Tibial artery (tissue), 4 donors: ENCODE data around the gene MATCAP1.

Experiments
- DNase-seq, 2 donors: peaks; one replicate each; pipeline ENCODE4 v3.0.0-alpha.2; 2019
- H3K27ac ChIP-seq, 2 donors: fragments of 200-600 bp; sonication (generic) in 1 of 2; 1 replicate in 1 of 2; 2 replicates in 1 of 2; pipeline ENCODE4 v1.5.1; 2018 to 2019; ENCODE audit warnings: mild to moderate bottlenecking in 1 of 2
- H3K27me3 ChIP-seq, 2 donors: fragments of 200-600 bp; sonication (generic) in 1 of 2; one replicate each; pipeline versions ENCODE4 v1.5.1 to v1.6.0; 2016 to 2019
- H3K36me3 ChIP-seq, 3 donors: fragments of 200-600 bp; sonication (generic) in 2 of 3; one replicate each; pipeline ENCODE4 v1.5.1; 2016 to 2019; ENCODE audit warnings: mild to moderate bottlenecking in 2 of 3
- H3K4me1 ChIP-seq, 4 donors: fragments of 200-600 bp; sonication (generic) in 2 of 4; 1 replicate in 3 of 4; 2 replicates in 1 of 4; pipeline ENCODE4 v1.5.1; 2016 to 2019
- H3K4me3 ChIP-seq, 2 donors: fragments of 200-600 bp; sonication (generic) in 1 of 2; 1 replicate in 1 of 2; 2 replicates in 1 of 2; pipeline ENCODE4 v1.5.1; 2018 to 2019; ENCODE audit warnings: mild to moderate bottlenecking in 2 of 2
- H3K9me3 ChIP-seq, 3 donors: fragments of 200-600 bp; sonication (generic) in 1 of 3; one replicate each; pipeline ENCODE4 v1.5.1; 2016 to 2019
- intact Hi-C: fragments of 100-400 bp; cut with DNase I; formaldehyde crosslinking; loops from one replicate; pipeline ENCODE4 v1.15.0; 2023; ENCODE audit warnings: low total_unique reads
- TF ChIP-seq, protein P1 (sequence below), 2 experiments: fragments of 200-600 bp in 1 of 2; fragments of 450-650 bp in 1 of 2; IDR thresholded peaks; one replicate each; pipeline ENCODE4 v1.5.1; 2017 to 2019; ENCODE audit warnings: antibody characterized with exemption in 2 of 2, mild to moderate bottlenecking in 1 of 2, moderate library complexity in 1 of 2

Gene MATCAP1

GRCh38 chr16:67146523-67147357 is 37.0 kb downstream of the MATCAP1 start:
- Histone ChIP-seq H3K9me3 (no peaks in the 10 kb centered on the region), H3K36me3 (peaks cover 41 to 74% (median 61%) of the 10 kb centered on the region in 3 donors), H3K4me3 (no peak overlapping the region), H3K27me3 (no peaks in the 10 kb centered on the region), H3K4me1 (peaks cover 0 to 21% (median 13%) of the 10 kb centered on the region in 4 donors), H3K27ac (no peak overlapping the region)
- TF ChIP-seq, protein P1, sequence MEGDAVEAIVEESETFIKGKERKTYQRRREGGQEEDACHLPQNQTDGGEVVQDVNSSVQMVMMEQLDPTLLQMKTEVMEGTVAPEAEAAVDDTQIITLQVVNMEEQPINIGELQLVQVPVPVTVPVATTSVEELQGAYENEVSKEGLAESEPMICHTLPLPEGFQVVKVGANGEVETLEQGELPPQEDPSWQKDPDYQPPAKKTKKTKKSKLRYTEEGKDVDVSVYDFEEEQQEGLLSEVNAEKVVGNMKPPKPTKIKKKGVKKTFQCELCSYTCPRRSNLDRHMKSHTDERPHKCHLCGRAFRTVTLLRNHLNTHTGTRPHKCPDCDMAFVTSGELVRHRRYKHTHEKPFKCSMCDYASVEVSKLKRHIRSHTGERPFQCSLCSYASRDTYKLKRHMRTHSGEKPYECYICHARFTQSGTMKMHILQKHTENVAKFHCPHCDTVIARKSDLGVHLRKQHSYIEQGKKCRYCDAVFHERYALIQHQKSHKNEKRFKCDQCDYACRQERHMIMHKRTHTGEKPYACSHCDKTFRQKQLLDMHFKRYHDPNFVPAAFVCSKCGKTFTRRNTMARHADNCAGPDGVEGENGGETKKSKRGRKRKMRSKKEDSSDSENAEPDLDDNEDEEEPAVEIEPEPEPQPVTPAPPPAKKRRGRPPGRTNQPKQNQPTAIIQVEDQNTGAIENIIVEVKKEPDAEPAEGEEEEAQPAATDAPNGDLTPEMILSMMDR (IDR thresholded peaks at IDR 0.05): no peak
- intact Hi-C loops: no loop called here
- no peak for DNase-seq

- H3K36me3 ChIP-seq: peaks cover 50 to 84% (median 71%) of the 10 kb centered on the region in 3 donors
- DNase-seq: no peak
- intact Hi-C loops: no loop called here
- no peaks in the 10 kb centered on the region for H3K9me3 ChIP-seq
- TF ChIP-seq, protein P1 (IDR thresholded peaks at IDR 0.05): no peak
- H3K4me3 ChIP-seq: no peak overlapping the region
- H3K27me3 ChIP-seq: no peaks in the 10 kb centered on the region
- H3K4me1 ChIP-seq: peaks cover 0 to 12% (median 8%) of the 10 kb centered on the region in 4 donors
- no peak overlapping the region for H3K27ac ChIP-seq
Observed at GRCh38 chr16:67145746-67146145, 38.0 kb downstream of the MATCAP1 start.

DNA sequence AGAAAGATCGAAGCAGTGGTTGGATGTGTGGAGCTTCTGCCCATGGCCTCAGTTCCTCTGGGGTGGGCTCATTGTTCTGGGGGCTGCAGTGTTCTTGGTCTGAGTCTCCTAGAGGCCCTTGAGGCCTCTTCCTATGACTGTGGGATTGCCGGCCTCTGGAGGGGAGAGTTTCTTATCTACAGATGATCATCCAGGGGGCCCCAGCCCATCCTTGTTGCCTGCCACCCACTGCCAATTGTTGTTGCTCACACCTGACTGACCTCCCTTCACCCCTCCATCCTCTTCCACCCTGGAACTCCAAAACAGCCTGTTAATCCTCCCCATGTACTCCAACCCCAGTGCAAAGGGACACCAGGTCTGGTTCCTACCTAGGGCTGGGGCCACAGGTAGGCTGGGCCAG is 38.8 kb downstream of the MATCAP1 start:
- H3K36me3 ChIP-seq: peaks cover 59 to 92% (median 79%) of the 10 kb centered on the region in 3 donors
- no peak overlapping the region for H3K4me3 ChIP-seq
- intact Hi-C loops: no loop called here
- TF ChIP-seq, protein P1 (IDR thresholded peaks at IDR 0.05): no peak
- H3K27me3 ChIP-seq: no peaks in the 10 kb centered on the region
- no peak for DNase-seq
- no peak overlapping the region for H3K27ac ChIP-seq
- H3K9me3 ChIP-seq: no peaks in the 10 kb centered on the region
- H3K4me1 ChIP-seq: peaks cover 0 to 4% (median under 1%) of the 10 kb centered on the region in 4 donors

DNA sequence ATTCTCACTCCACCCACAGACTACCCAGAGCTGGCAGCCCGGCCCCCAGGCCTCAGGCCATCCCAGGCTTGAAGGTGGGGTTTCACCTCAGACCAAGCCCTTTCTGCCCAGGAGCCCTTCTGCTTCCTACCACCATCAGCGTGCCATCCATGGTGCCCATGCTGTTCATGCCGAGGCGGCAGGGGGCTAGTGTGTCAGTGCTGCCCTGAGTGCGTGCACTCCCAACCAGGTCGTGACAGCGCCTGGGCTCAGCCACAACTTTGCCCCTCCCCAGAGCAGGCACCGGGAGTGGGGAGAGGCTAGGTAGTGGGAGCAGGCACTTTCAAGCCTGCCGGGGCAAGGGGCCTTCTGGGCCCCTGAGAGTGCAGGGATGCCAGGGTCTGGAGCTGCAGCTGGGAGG is 41.4 kb downstream of the MATCAP1 start:
- TF ChIP-seq, protein P1 (IDR thresholded peaks at IDR 0.05): no peak
- Histone ChIP-seq H3K4me1 (no peaks in the 10 kb centered on the region), H3K9me3 (no peaks in the 10 kb centered on the region), H3K36me3 (peaks cover 82 to 99% (median 95%) of the 10 kb centered on the region in 3 donors), H3K4me3 (no peak overlapping the region), H3K27me3 (no peaks in the 10 kb centered on the region), H3K27ac (no peak overlapping the region)
- DNase-seq: no peak
- intact Hi-C loops: no loop called here

DNA sequence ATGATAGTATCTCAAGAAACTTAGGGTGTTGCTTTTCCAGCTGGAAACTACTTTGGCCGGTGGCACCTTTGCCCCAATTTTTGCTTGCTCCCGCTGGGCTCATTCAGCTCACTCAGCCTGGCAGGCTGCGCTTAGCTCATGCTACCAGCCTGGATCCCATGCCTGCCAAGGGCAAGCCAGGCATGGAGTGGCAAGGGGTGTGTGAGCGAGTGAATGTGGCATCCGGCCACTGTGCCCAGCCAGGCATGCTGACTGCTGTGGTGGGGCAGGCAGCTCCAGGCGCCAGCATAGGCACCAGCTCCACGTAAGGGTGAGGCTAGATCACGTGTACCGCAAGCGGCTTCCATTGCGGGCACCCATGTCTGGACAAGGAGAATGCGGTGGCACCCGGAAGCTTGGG is 42.4 kb downstream of the MATCAP1 start:
- intact Hi-C loops: no loop called here
- Histone ChIP-seq H3K27me3 (no peaks in the 10 kb centered on the region), H3K4me1 (no peaks in the 10 kb centered on the region), H3K4me3 (no peak overlapping the region), H3K27ac (no peak overlapping the region), H3K36me3 (peaks cover 90 to 99% (median 93%) of the 10 kb centered on the region in 3 donors), H3K9me3 (no peaks in the 10 kb centered on the region)
- no peak for DNase-seq
- TF ChIP-seq, protein P1 (IDR thresholded peaks at IDR 0.05): no peak
